ENCODE measurements around the gene GSG1L.

Gene GSG1L

GRCh38 chr16:28057949-28058348 is 5.6 kb downstream of the GSG1L start:
- no peak overlapping the region for H3K4me3 ChIP-seq (ENCODE audit: low read depth, low read length)
- TF ChIP-seq, protein P1, sequence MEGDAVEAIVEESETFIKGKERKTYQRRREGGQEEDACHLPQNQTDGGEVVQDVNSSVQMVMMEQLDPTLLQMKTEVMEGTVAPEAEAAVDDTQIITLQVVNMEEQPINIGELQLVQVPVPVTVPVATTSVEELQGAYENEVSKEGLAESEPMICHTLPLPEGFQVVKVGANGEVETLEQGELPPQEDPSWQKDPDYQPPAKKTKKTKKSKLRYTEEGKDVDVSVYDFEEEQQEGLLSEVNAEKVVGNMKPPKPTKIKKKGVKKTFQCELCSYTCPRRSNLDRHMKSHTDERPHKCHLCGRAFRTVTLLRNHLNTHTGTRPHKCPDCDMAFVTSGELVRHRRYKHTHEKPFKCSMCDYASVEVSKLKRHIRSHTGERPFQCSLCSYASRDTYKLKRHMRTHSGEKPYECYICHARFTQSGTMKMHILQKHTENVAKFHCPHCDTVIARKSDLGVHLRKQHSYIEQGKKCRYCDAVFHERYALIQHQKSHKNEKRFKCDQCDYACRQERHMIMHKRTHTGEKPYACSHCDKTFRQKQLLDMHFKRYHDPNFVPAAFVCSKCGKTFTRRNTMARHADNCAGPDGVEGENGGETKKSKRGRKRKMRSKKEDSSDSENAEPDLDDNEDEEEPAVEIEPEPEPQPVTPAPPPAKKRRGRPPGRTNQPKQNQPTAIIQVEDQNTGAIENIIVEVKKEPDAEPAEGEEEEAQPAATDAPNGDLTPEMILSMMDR (IDR thresholded peaks at IDR 0.05; ENCODE audit: borderline replicate concordance, insufficient read depth, low read depth, low read length) = no peak

DNA sequence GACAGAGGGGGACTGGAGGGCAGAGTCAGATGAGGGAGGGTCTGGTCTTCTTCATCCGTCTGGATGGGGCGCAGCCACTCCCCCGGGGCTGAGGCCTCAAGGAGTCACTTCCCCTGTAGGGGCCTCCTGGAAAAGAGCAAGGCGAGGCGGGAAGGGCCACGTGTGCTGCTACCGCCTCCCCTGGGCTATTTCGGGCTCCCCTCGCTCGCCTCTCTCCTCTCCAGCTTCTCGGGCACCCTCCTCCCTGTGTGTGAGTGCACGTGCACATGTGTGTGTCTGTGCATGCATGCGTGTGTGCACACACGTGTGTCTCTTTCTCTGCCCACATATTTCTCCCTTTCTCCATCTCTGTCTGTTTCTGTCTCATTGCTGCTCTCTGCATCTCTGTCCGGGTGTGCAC is 10.1 kb downstream of the GSG1L start:
- no peak overlapping the region for H3K4me3 ChIP-seq (ENCODE audit: low read depth, low read length)
- TF ChIP-seq, protein P1 (IDR thresholded peaks at IDR 0.05; ENCODE audit: borderline replicate concordance, insufficient read depth, low read depth, low read length) = no peak

DNA sequence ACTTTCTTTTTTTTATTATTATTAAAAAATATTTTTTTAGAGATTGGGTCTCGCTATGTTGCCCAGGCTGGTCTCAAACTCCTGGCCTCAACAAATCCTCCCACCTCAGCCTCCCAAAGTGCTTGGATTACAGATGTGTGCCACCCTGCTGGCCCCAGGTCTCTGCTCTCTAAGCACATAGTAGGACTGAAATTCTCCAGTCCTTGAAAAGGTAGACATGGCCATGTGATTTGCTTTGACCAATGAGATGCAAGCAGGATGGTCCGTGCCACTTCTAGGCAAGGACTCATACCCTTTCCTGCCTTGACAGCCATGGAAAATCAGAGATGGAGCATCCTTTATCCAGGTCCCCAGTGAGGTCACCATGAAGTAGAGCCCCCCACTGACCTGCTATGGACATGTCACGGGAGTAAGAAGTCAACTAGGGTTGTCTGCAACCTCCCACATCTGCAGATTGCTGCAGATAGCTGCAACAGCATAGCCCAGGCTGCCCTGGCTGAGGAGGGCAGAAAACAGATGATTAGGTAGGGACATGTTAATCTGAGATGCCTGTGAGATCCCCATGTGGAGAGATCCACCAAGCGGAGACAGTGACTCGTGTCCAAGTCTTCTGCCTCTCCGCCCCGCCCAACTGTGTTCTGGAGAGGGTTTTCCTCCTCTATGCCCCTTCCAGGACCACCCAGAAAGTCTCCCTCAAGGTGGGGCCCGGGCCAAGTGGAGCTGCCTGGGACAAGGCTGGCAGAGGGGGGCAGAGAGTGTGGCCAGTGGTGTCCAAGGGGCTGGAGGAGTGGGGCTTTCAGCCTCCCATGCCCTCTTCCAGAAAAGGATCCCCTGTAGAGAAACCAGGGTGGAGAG is 11.0 kb downstream of the GSG1L start:
- TF ChIP-seq, protein P1 (IDR thresholded peaks at IDR 0.05; ENCODE audit: borderline replicate concordance, insufficient read depth, low read depth, low read length) = no peak

DNA sequence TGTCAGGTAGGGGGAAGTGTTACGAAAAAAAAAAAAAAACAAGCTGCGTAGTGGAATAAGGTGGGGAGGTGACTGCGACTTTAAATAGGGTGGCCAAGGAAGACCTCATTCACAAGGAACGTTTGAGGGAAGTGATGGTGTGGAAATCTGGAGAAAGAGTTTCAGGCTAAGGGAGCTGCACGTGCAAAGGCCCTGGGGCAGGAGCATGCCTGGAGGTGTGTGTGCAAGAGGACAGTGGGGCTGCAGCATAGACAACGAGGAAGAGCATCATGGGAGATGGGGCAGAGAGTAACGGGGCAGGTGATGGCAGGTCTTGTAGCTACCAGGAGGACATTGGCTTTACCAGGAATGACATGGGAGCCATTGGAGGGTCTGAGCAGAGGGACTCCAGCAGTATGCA is 12.0 kb downstream of the GSG1L start:
- H3K4me3 ChIP-seq (ENCODE audit: low read depth, low read length) = no peak overlapping the region
- TF ChIP-seq, protein P1 (IDR thresholded peaks at IDR 0.05; ENCODE audit: borderline replicate concordance, insufficient read depth, low read depth, low read length) = no peak

More for the DNA sequence above, 11.0 kb downstream of the GSG1L start:
- no peak overlapping the region for H3K4me3 ChIP-seq (ENCODE audit: low read depth, low read length)

GRCh38 chr16:28042811-28043210 is 20.7 kb downstream of the GSG1L start:
- TF ChIP-seq, protein P1 (IDR thresholded peaks at IDR 0.05; ENCODE audit: borderline replicate concordance, insufficient read depth, low read depth, low read length) = no peak

DNA sequence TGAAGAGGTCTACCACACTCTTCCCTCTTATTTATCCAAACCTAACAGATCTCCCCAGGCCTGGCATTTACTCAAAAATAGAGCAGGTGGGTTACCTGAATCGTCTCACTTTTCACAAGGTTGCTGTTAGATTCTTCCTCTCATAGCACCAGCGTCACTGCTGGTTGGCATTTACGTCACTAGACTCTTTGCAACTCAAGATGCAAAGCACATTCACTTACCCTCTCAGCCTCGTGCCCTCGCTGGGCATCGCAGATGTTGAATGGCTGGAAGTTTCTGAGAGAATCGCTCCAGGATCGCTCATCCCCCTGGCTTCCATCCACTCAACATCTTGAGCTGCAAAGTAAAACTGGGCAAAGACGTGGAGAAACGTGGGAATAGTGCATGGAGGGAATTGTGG is 21.9 kb downstream of the GSG1L start:
- TF ChIP-seq, protein P1 (IDR thresholded peaks at IDR 0.05; ENCODE audit: borderline replicate concordance, insufficient read depth, low read depth, low read length) = no peak
- no peak overlapping the region for H3K4me3 ChIP-seq (ENCODE audit: low read depth, low read length)

More at GRCh38 chr16:28042811-28043210, 20.7 kb downstream of the GSG1L start:
- H3K4me3 ChIP-seq (ENCODE audit: low read depth, low read length) = no peak overlapping the region

- TF ChIP-seq, protein P1 (IDR thresholded peaks at IDR 0.05; ENCODE audit: borderline replicate concordance, insufficient read depth, low read depth, low read length) = no peak
- H3K4me3 ChIP-seq (ENCODE audit: low read depth, low read length) = no peak overlapping the region
Measured at GRCh38 chr16:28040039-28040438, 23.5 kb downstream of the GSG1L start.
